AG04449 (cell line): ENCODE data around the gene CAPN2.

ENCODE experiments used
- CTCF ChIA-PET: fragments of 350-600 bp; formaldehyde crosslinking; extraction: SDS; loops from one replicate; lab custom pipeline; 2021; ENCODE audit warnings: antibody characterized with exemption; lab: Yijun Ruan, JAX
- POLR2A ChIA-PET: fragments of 400-600, 350-600 bp; formaldehyde crosslinking; extraction: SDS; loops from one replicate; lab custom pipeline; 2020; ENCODE audit warnings: antibody characterized with exemption, inconsistent platforms; lab: Yijun Ruan, JAX
- DNase-seq: peaks from one replicate; pipeline ENCODE4 v3.0.0-alpha.2; 2010; ENCODE audit warnings: low read depth, low spot score
- H3K4me3 ChIP-seq: 2 replicates; pipeline ENCODE4 v1.5.1; 2011; ENCODE audit warnings: low read depth, mild to moderate bottlenecking, control low read depth, low read length
- CTCF ChIP-seq: IDR thresholded peaks from one replicate; pipeline ENCODE4 v1.5.1; 2011; ENCODE audit warnings: mild to moderate bottlenecking, moderate library complexity, low read length, control low read depth, inconsistent platforms; ENCODE audit not compliant: insufficient read depth; ENCODE audit errors: missing control alignments

Gene CAPN2

GRCh38 chr1:223706077-223706973, 6.0 kb upstream of the CAPN2 start:
- peak overlapping the region; percentile 25 for H3K4me3 ChIP-seq
- no peak for TF ChIP-seq CTCF
- peak; percentile 85 for DNase-seq
- CTCF ChIA-PET: interaction anchor here (1.0 to 5.6 kb wide), 4 partner anchors 8 to 44 kb away, joined by 4 to 52 read pairs (median 6); no protein-coding TSS in a partner anchor
- POLR2A ChIA-PET: interaction anchor here (2.3 to 2.8 kb wide), 3 partner anchors 10 to 15 kb away, joined by 5 to 16 read pairs (median 15); no protein-coding TSS in a partner anchor

GRCh38 chr1:223707256-223708000, 4.9 kb upstream of the CAPN2 start:
- no peak for TF ChIP-seq CTCF
- H3K4me3 ChIP-seq: peak overlapping the region; percentile 24
- peak; percentile 96 for DNase-seq
- CTCF ChIA-PET: interaction anchor here (1.0 to 5.6 kb wide), 8 partner anchors 9 to 618 kb away, joined by 3 to 52 read pairs (median 4); no protein-coding TSS in a partner anchor
- POLR2A ChIA-PET: interaction anchor here (0.6 to 2.8 kb wide), 8 partner anchors 8 to 791 kb away, joined by 3 to 16 read pairs (median 5); no protein-coding TSS in a partner anchor

- ChIA-PET POLR2A (interaction anchor here (0.6 to 2.8 kb wide), 8 partner anchors 8 to 791 kb away, joined by 3 to 16 read pairs (median 5); no protein-coding TSS in a partner anchor), CTCF (interaction anchor here (1.0 to 5.6 kb wide), 8 partner anchors 9 to 618 kb away, joined by 3 to 52 read pairs (median 4); no protein-coding TSS in a partner anchor)
- DNase-seq: no peak
- H3K4me3 ChIP-seq: no peak overlapping the region
- no peak for TF ChIP-seq CTCF
Measured at GRCh38 chr1:223708001-223708359, 4.4 kb upstream of the CAPN2 start.

- DNase-seq: no peak
- ChIA-PET POLR2A (no interaction called here), CTCF (interaction anchor here (1.1 to 5.6 kb wide), 5 partner anchors 9 to 41 kb away, joined by 3 to 52 read pairs (median 4); no protein-coding TSS in a partner anchor)
- H3K4me3 ChIP-seq: no peak overlapping the region
- TF ChIP-seq CTCF: no peak
Measured at GRCh38 chr1:223708651-223709268, 3.6 kb upstream of the CAPN2 start.

- DNase-seq: no peak
- no peak overlapping the region for H3K4me3 ChIP-seq
- ChIA-PET POLR2A (no interaction called here), CTCF (interaction anchor here (1.2 to 3.8 kb wide), 7 partner anchors 9 to 68 kb away, joined by 3 to 57 read pairs (median 5); no protein-coding TSS in a partner anchor)
- peak; percentile 50 for TF ChIP-seq CTCF
Measured at GRCh38 chr1:223709598-223709997, 2.7 kb upstream of the CAPN2 start.
